AG04450 (cell line): ENCODE measurements around the gene VMP1. TPM values are rescaled to one million over a fixed set of nuclear protein-coding genes. Genes with fewer than 3 reads are reported as not detected.
"Not testable (repeated sequence)": the region's sequence is repeated elsewhere in the genome, so short reads cannot be mapped to it uniquely, and the experiment has no call there.

Experiments used
- CTCF ChIA-PET: fragments of 300-600, 350-600 bp; formaldehyde crosslinking; extraction: SDS; loops from one replicate; lab custom pipeline; 2022; ENCODE audit warnings: antibody characterized with exemption, inconsistent platforms; lab: Charles Lee
- POLR2A ChIA-PET: fragments of 350-600 bp; formaldehyde crosslinking; extraction: SDS; loops from one replicate; lab custom pipeline; 2021; ENCODE audit warnings: antibody characterized with exemption, inconsistent platforms; lab: Yijun Ruan, JAX
- DNase-seq: peaks from one replicate; pipeline ENCODE4 v3.0.0-alpha.2; 2011; ENCODE audit warnings: low read depth, low spot score
- H3K27ac ChIP-seq: one replicate; pipeline ENCODE4 v1.5.1; 2012; ENCODE audit warnings: low read depth, low read length, control low read depth
- H3K27me3 ChIP-seq: one replicate; pipeline ENCODE4 v1.6.0; 2012; ENCODE audit warnings: low read length; ENCODE audit not compliant: control insufficient read depth, insufficient read depth
- H3K4me3 ChIP-seq: 2 replicates; pipeline ENCODE4 v1.5.1; 2011; ENCODE audit warnings: mild to moderate bottlenecking, low read depth, low read length, control low read depth
- H3K9me3 ChIP-seq: 2 replicates; pipeline ENCODE4 v1.5.1; 2012; ENCODE audit warnings: low read length; ENCODE audit not compliant: control insufficient read depth, insufficient read depth
- polyA plus RNA-seq: library from polyadenylated mRNA; depleted of rRNA; stranded (reverse); fragments of >200 nt; gene quantifications from 2 replicates; pipeline ENCODE4 v1.2.3, GENCODE V29; 2011
- TF ChIP-seq, protein P1 (sequence below): IDR thresholded peaks from 2 replicates; pipeline ENCODE4 v1.5.1; 2011; ENCODE audit warnings: low read depth, low read length, control low read depth, inconsistent platforms

Gene VMP1
- polyA plus RNA-seq, 1 experiment, result 196 TPM

DNA sequence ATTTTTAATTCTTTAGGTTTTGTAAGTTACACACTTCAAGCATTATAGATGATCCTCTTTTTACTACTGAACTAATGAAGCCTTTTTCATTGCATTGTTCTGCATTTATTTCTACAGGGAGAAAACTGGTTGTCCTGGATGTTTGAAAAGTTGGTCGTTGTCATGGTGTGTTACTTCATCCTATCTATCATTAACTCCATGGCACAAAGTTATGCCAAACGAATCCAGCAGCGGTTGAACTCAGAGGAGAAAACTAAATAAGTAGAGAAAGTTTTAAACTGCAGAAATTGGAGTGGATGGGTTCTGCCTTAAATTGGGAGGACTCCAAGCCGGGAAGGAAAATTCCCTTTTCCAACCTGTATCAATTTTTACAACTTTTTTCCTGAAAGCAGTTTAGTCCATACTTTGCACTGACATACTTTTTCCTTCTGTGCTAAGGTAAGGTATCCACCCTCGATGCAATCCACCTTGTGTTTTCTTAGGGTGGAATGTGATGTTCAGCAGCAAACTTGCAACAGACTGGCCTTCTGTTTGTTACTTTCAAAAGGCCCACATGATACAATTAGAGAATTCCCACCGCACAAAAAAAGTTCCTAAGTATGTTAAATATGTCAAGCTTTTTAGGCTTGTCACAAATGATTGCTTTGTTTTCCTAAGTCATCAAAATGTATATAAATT, 132.3 kb downstream of the VMP1 start:
- no peak for DNase-seq
- POLR2A ChIA-PET, result interaction anchor here (1.0 to 10.8 kb wide), 8 partner anchors 14 to 86 kb away, joined by 3 to 221 read pairs (median 6); no protein-coding TSS in a partner anchor
- Histone ChIP-seq H3K9me3 (no peaks in the 10 kb centered on the region), H3K27me3 (no peaks in the 10 kb centered on the region), H3K27ac (peak overlapping the region; percentile 99), H3K4me3 (peak overlapping the region; percentile 79)
- TF ChIP-seq, protein P1, sequence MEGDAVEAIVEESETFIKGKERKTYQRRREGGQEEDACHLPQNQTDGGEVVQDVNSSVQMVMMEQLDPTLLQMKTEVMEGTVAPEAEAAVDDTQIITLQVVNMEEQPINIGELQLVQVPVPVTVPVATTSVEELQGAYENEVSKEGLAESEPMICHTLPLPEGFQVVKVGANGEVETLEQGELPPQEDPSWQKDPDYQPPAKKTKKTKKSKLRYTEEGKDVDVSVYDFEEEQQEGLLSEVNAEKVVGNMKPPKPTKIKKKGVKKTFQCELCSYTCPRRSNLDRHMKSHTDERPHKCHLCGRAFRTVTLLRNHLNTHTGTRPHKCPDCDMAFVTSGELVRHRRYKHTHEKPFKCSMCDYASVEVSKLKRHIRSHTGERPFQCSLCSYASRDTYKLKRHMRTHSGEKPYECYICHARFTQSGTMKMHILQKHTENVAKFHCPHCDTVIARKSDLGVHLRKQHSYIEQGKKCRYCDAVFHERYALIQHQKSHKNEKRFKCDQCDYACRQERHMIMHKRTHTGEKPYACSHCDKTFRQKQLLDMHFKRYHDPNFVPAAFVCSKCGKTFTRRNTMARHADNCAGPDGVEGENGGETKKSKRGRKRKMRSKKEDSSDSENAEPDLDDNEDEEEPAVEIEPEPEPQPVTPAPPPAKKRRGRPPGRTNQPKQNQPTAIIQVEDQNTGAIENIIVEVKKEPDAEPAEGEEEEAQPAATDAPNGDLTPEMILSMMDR, result no peak
- CTCF ChIA-PET, result interaction anchor here (0.9 to 2.7 kb wide), 3 partner anchors 10 to 20 kb away, joined by 3 to 17 read pairs (median 4); no protein-coding TSS in a partner anchor

DNA sequence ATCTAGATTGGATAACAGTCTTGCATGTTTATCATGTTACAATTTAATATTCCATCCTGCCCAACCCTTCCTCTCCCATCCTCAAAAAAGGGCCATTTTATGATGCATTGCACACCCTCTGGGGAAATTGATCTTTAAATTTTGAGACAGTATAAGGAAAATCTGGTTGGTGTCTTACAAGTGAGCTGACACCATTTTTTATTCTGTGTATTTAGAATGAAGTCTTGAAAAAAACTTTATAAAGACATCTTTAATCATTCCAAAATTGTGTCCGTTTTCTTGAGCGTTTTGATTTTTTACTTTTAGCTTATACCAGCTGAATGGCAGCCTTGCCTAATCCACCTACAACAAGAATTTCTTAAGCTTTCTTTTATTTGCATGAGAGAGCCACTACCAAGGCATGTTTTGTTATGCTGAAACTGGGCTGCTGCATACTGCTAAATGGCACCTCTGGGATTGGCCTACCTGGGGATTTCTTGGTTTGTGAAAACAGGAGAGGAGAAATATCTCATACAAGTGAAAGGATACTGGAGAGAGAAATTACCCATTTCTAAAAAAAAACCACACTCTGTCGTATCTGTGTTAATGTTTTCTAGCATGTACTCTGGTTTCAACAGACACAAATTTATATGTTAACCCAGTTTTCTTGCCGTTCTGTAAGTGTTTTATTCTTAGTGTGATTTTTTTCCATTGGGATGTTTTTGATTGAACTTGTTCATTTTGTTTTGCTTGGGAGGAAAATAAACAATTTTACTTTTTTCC, 133.1 kb downstream of the VMP1 start:
- Histone ChIP-seq H3K4me3 (peak overlapping the region; percentile 79), H3K9me3 (no peaks in the 10 kb centered on the region), H3K27me3 (no peaks in the 10 kb centered on the region), H3K27ac (peak overlapping the region; percentile 99)
- TF ChIP-seq, protein P1, result no peak
- POLR2A ChIA-PET, result interaction anchor here (0.5 to 10.8 kb wide), 5 partner anchors 8 to 87 kb away, joined by 3 to 221 read pairs (median 7); no protein-coding TSS in a partner anchor
- no peak for DNase-seq
- CTCF ChIA-PET, result interaction anchor here (2.7 kb wide), 1 partner anchor 18 kb away, joined by 17 read pairs; no protein-coding TSS in a partner anchor

DNA sequence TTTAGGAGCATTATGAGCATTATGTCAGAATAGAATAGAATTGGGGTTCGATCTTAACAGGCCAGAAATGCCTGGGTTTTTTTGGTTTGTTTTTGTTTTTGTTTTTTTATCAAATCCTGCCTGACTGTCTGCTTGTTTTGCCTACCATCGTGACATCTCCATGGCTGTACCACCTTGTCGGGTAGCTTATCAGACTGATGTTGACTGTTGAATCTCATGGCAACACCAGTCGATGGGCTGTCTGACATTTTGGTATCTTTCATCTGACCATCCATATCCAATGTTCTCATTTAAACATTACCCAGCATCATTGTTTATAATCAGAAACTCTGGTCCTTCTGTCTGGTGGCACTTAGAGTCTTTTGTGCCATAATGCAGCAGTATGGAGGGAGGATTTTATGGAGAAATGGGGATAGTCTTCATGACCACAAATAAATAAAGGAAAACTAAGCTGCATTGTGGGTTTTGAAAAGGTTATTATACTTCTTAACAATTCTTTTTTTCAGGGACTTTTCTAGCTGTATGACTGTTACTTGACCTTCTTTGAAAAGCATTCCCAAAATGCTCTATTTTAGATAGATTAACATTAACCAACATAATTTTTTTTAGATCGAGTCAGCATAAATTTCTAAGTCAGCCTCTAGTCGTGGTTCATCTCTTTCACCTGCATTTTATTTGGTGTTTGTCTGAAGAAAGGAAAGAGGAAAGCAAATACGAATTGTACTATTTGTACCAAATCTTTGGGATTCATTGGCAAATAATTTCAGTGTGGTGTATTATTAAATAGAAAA, 133.8 kb downstream of the VMP1 start:
- ChIA-PET POLR2A (interaction anchor here (0.6 to 10.8 kb wide), 6 partner anchors 10 to 209 kb away, joined by 3 to 221 read pairs (median 7); no protein-coding TSS in a partner anchor), CTCF (interaction anchor here (2.7 kb wide), 1 partner anchor 17 kb away, joined by 17 read pairs; no protein-coding TSS in a partner anchor)
- not testable (repeated sequence) for DNase-seq, H3K27me3 ChIP-seq, H3K9me3 ChIP-seq
- Histone ChIP-seq H3K4me3 (peak overlapping the region; percentile 79), H3K27ac (peak overlapping the region; percentile 91)

DNA sequence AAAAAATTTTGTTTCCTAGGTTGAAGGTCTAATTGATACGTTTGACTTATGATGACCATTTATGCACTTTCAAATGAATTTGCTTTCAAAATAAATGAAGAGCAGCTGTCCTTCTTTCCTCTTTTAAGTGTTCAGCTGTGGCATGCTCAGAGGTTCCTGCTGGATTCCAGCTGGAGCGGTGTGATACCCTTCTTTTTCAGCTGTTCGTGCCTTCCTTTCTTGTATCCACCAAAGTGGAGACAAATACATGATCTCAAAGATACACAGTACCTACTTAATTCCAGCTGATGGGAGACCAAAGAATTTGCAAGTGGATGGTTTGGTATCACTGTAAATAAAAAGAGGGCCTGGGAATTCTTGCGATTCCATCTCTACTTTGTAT, 134.4 kb downstream of the VMP1 start:
- peak overlapping the region; percentile 88 for H3K27ac ChIP-seq
- H3K9me3 ChIP-seq, DNase-seq, H3K27me3 ChIP-seq: not testable (repeated sequence)
- ChIA-PET CTCF (interaction anchor here (2.7 kb wide), 1 partner anchor 17 kb away, joined by 17 read pairs; no protein-coding TSS in a partner anchor), POLR2A (interaction anchor here (0.6 to 10.8 kb wide), 6 partner anchors 10 to 210 kb away, joined by 3 to 221 read pairs (median 7); no protein-coding TSS in a partner anchor)
- peak overlapping the region; percentile 79 for H3K4me3 ChIP-seq

DNA sequence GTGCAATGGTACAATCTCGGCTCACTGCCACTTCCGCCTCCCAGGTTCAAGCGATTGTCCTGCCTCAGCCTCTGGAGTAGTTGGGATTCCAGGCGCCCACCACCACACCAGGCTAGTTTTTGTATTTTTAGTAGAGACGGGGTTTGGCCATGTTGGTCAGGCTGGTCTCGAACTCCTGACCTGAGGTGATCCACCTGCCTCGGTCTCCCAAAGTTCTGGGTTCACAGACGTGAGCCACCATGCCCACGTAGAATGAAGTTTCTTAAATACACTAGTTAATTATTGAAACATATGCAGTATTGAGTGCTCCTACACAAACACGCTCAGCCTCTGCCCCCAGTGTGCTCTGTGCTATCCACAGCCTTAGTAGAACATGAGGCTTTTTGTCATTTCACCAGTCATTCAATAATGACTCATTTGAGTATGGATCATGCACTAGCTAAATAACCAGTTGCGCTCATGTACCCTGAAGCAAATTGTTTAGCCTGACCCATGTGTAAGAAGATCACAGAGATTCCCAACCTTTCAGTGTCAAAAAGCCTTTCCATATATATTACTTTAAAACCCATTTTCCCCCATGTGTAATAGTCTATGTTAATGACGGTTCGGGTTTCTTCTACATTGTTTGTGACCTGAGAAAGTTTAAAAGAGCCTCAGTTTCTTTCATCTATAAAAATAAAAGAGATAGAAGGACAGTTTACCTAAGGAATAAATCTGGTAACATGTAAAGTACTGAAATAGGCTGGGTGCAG, 135.6 kb downstream of the VMP1 start:
- Histone ChIP-seq H3K27ac (peak overlapping the region; percentile 88), H3K27me3 (no peaks in the 10 kb centered on the region), H3K9me3 (no peaks in the 10 kb centered on the region), H3K4me3 (peak overlapping the region; percentile 15)
- DNase-seq, result peak; percentile 88
- POLR2A ChIA-PET, result interaction anchor here (0.6 to 10.8 kb wide), 17 partner anchors 10 to 1559 kb away, joined by 3 to 221 read pairs (median 6); partner anchors contain the start of gene PTRH2
- TF ChIP-seq, protein P1, result no peak
- CTCF ChIA-PET, result no interaction called here
